Head of caudate nucleus (tissue), 42 donors: ENCODE measurements around the gene FBXO21.

Experiments
- DNase-seq, 42 donors: peaks; one replicate each; pipeline versions ENCODE4 v3.0.0 to v3.0.0-alpha.2; 2020 to 2021; ENCODE audit warnings: mixed read lengths in 7 of 42
- intact Hi-C: fragments of 100-400 bp; cut with DNase I; formaldehyde crosslinking; loops from one replicate; pipeline ENCODE4 v1.15.0; 2022

FBXO21 gene

DNA sequence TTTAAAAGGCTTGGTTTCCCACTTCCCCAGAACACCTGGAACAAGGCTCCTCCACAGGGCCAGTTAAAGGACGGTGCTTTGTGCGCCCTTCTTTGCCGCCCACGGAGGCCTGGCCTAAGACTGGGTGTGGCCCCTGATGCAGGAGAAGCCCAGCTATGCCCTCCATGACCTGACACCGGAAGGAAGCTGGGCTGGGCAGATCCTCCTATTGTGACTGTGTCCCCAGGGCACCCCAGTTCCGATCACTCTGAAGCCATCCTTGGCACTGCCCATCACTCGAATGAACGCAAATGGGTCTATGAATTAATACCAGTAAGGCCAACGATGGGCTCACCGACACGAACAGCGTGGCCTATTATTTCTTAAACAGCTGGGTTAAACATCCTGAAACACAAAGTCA is 42.6 kb downstream of the FBXO21 start:
- peak in 1 of 42 donors; percentile 11 for DNase-seq
- intact Hi-C loops: no loop called here

DNA sequence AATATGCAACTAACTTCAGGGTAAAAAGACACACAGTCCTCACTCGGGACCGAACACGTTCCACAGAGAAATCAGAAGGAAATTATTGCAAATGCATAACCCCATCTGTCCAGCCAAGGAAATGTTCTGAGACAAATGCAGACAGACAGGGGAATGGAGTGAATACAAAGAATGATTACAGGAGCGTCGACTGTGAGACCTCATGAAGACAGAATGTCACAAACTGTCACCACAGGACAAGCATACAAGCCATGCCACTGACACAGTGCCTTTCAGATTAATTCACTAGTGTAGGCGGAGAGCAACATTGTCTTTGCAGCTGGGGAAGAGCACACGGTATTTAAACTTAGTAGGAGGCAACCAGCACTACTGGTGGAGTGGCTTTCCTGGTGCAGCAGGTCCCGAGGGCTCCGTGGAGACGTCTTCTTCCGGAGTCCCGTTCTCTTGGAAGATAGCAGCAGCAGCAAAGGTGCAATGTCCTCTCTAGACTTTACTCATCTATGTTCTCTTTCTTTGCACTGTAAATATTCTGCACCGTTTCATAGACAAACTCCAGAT is 44.6 kb downstream of the FBXO21 start:
- peak in 12 of 42 donors; percentile 17 to 60 (median 38) for DNase-seq
- intact Hi-C loops: no loop called here

DNA sequence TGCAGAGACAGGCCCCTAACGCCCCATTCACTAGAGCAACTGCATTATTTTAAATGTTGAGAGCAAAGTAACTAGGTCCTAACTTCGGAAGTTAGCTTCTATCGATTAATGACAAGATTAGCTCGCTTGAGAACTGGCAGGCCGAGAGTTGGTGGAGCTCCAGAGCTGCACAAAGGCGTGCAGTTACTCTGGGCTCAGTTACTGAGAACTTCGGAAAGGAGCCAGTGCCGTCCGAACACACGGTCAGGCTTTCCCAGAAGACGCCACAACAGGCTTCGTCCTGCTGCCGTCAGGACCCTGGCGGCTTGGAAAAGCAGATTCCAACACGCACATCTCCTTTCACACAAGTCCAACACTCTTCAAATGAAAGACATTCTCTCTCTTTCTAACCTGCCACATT is 45.7 kb downstream of the FBXO21 start:
- DNase-seq: peak in 35 of 42 donors; percentile 26 to 82 (median 54)
- intact Hi-C loops: no loop called here

DNA sequence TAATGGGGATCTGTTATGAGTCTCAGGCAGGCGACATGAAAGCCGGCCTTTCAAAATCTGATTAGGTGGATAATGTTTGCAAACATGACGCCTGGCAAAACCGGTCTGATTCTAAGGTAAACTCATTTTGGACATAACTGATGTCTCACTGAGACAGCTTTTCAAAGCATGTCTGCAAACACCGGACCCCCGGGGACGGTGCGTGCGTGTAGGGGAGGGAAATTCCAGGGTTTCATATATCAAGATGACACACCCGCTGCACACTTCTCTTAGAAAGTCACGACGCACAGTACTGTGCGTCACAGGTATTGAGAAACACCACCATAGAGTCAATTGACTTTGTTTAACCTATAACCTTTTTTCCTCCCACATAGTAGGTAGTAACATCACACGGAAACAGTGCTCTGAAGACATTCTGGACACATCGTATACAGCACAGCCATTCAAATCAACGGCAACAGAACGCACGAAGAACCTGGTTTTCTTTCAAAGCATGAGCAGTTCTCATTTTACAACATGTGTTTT is 47.2 kb downstream of the FBXO21 start:
- no peak for DNase-seq
- intact Hi-C loops: no loop called here

DNA sequence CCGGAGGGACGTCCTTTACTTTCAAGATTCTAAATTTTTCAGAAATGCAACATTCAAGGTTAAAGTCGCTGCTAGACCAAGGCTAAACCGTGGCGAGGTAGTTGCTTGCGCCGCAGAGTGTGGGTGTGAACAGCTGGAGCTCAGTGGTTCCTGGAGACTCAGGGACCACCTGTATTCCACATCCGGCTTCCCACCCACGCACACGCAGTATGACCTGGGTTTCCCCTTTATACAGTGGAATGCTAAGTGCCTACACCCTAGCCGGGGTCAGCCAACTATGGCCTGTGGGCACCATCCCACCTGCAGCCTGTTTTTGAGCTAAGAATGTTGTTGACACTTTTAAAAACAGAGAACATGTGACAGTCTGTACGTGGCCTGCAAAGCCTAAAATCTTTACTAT is 48.2 kb downstream of the FBXO21 start:
- DNase-seq: no peak
- intact Hi-C loops: no loop called here

DNA sequence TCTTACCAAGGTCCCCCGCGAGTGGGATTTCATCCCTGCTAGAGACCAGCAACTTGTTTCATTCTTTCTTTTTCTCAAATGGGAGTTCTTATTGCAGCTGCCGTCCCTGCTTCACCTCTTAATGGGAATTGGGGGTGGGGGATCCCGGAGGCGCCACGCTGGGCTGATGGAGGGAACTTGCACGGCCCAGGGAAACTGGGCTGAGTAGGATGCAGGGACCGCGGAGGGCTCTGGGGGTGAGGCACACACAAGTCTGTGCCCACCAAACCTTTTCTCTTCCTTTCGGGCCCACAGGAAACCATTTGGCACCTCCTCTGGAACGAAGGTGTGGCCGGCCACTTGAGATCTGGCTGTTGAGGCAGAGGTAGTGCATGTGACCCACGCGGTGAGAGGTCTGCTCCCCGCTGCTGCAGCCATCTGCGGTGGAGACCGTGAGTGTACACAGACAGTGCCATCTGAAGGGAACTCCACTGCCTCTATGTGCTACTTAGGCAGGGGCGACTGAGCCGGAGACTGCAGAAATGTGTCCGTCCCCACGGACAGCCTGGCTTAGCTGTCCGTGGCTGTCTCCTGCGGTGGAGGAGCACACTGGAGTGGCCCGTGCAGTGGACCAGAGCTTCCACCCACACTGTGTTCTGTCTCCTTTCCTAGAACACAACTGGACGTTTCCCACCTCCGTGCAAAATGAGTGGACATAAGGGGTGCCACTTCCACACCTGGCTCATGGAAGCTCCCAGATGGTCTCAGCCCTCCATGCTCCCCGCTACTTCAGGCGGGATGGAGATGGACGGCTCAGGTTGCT is 49.0 kb downstream of the FBXO21 start:
- no peak for DNase-seq
- intact Hi-C loops: no loop called here

DNA sequence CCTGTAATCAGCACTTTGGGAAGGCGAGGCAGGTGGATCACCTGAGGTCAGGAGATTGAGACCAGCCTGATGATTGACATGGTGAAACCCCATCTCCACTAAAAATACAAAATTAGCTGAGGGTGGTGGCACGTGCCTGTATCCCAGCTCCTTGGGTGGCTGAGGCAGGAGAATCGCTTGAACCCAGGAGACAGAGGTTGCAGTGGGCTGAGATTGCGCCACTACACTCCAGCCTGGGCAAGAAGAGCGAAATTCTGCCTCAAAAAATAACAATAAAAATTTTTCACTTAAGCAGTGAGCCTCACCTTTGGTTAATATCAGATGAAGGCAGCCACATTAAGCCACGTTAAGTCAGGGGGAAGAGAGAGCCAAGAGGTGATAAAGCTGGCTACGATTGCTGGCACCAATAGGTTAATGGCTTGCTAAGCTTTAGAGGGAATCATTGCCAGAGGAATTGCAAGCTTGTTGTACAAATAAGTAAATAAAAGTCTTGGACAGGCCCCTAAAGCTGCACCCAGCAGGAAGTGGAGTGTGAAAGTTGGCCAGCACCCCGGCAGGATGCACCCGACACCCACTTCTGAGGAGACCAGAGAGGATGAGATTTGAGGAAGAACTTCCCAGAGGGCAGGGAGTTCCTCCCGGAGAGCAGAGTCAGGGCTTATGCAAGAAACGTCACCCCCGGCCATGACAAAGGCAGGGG is 49.7 kb downstream of the FBXO21 start:
- intact Hi-C loops: no loop called here

DNA sequence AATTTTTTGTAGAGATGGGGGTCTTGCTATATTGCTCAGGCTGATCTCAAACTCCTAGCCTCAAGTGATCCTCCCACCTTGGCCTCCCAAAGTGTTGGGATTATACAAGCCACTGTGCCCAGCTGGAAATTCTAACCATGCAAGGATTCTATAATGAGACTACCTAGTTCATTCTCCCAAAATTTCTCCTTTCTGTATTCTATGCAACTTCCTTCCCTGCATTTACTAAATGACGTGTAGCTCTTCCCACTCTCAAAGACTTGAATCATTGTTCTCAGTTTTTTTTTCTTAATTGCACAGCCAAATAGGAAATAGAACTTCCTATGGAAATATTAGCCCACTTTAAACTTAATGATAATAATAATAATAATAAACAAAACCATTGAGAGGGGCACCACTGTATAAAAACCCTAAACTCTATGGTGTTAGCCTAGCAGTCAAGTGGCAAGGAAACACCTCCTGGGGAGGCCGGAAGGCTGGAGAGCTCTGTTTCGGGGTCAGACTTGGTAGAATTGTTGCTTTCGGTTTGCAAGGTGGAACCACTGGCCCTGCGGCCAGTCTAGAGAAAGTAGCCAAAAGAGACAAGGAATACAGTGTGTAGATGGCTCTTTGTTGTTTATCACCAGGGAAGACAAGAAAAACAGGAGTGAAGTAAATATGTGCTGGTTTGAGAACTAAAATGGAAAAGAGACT is 51.1 kb downstream of the FBXO21 start:
- intact Hi-C loops: no loop called here
- DNase-seq: no peak

More for the DNA sequence above, 49.7 kb downstream of the FBXO21 start:
- no peak for DNase-seq

DNA sequence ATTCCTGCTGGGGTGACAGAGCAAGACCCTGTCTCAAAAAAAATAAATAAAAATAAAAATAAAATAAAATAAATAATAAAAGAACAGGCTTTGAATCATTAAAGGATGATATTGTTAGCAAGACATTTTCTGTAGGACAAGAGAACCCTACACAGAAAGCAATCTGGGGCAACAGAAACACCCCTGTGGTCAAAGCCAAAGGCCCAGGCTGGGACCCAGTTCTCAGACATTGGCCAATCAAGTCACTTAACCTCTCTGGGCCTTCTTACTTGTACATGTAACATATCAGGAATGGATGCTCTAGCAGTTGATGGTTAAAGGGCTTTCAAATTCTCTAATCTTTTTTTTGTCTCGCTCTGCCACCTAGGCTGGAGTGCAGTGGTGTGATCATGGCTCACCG is 55.5 kb downstream of the FBXO21 start:
- no peak for DNase-seq
- intact Hi-C loops: no loop called here

DNA sequence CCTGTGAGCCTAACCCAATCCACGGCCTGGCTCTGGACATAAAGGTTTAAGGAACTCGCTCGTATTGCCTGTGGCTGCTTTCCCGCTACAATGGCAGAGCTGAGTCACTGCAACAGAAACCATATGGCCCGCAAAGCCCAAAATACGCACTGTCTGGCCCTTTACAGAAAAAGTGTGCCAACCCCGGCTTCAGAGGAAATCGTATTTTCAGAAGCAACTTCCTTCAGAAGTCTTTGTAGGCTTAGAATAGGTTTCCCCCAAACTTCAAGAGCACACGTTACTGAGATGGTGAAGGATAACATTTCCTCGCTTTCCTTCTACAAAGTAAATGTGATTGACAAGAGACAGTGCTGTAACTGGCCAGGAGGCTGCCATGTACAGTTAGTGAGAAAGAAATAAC is 56.2 kb downstream of the FBXO21 start:
- intact Hi-C loops: no loop called here
- DNase-seq: no peak

DNA sequence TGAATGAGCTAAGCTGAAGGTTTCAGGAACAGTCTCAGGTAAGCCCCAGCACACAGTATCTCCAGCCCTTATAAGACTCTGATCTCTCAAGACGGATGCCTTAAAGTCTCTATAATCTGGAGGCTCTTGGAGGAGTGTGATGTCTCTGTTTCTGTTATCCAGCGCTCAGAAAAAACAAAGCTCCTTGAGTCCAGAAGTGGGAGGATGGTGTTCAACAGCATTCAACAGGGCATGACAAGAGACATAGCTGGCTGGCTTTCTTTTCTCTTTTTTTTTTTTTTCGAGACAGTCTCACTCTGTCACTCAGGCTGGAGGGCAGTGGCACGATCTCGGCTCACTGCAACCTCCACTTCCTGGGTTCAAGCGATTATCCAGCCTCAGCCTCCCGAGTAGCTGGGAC is 59.5 kb downstream of the FBXO21 start:
- DNase-seq: no peak

DNA sequence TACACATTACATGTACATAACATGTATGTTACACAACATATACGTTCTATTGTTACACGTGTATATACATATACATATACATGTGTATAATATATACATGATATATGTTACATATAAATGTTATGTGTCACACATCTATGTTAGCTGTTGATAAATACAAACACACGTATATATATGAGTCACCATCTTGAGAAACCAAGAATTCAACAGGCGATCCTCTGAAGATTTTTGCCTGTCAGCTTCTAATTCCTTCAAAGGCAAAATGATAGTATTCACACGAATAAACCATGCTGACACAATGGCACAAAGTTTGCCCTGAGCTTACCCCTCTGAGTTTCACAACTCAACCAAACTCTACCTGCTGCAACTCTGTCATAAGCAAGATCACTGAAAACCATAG is 60.9 kb downstream of the FBXO21 start:
- DNase-seq: no peak
- intact Hi-C loops: no loop called here

More for the DNA sequence above, 59.5 kb downstream of the FBXO21 start:
- intact Hi-C loops: no loop called here

DNA sequence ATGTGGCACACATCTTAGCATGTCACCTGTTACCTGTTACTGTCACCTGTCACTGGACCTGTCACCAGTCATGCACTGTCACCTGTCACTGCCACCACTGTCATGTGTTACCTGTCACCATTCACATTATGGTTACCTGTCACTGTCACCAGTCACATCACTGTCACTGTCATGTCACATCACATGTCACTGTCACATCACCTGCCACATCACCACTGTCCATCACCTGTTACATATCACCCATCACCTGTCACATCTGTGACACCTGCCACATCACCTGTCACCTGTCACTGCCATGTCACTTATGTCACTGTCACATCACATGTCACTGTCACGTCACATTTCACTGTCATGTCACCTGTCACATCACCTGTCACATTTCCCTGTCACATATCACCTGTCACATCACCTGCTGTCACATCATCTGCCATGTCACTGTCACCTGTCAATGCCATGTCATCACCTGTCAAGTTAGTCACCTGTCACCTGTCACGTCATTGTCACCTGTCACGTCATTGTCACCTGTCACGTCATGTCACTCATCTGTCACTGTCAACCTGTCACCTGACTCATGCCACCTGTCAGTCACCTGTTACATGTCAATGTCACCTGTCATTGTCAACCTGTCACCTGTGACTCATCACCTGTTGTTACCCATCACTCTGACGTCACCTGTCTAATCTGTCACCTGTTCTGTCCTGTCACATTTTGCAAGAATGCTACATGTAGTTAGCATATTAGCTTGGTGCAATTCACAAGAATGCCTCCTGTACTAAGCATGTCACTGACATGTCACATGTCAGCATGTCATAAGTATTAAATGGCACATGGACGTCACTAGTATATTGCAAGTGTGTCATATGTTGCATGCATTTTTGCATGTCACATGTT is 62.1 kb downstream of the FBXO21 start:
- intact Hi-C loops: no loop called here

DNA sequence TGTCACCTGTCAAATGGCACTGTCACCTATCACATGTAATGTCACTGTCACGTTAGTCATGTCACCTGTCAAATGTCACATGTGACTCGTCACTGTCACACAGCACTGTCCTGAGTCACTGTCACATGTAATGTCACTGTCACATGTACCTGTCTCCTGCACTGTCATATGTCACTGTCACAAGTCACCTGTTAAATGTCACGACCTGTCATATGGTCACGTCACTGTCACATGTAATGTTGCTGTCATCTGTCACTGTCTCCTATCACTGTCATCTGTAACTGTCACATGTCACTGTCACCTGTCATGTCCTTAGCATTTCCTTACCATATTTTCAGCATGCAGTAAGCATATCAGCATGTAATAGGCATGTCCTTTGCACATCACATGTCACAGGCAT is 63.9 kb downstream of the FBXO21 start:
- intact Hi-C loops: no loop called here

More for the DNA sequence above, 62.1 kb downstream of the FBXO21 start:
- no peak for DNase-seq

DNA sequence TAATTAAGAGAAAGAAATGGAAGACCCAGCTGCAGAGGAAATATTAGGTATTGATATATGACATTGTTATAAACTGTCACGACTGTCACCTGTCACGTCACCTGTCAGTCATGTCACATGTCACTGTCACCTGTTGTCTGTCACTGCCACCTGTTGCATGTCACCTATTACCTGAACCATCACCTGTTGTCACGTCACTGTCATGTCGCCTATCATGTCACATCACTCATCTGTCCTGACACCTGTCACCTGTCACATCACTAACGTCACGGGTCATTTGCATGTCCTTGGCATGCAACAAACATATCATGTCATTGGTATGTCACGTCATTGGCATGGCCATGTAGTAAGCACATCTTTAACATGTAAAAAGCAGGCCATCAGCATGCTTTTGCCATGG is 64.5 kb downstream of the FBXO21 start:
- intact Hi-C loops: no loop called here
- no peak for DNase-seq

More for the DNA sequence above, 63.9 kb downstream of the FBXO21 start:
- DNase-seq: no peak

DNA sequence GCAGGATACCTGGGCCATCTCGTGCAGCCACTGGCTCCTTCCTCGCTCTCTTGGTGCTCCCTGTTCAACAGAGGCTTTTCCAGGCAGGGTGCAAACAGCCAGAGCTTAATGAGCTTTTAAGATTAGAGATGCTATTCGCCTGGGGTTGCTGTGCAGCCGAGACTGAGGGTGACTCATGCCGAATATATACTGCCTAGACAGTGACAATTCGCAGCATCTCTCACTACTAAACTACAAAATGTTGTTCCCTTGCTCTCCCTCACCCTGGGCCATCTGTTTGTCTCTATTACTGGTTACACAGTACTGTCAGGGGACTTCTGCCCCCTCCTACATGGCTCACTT is 65.0 kb downstream of the FBXO21 start:
- intact Hi-C loops: no loop called here
- DNase-seq: peak in 31 of 42 donors; percentile 12 to 78 (median 44)

DNA sequence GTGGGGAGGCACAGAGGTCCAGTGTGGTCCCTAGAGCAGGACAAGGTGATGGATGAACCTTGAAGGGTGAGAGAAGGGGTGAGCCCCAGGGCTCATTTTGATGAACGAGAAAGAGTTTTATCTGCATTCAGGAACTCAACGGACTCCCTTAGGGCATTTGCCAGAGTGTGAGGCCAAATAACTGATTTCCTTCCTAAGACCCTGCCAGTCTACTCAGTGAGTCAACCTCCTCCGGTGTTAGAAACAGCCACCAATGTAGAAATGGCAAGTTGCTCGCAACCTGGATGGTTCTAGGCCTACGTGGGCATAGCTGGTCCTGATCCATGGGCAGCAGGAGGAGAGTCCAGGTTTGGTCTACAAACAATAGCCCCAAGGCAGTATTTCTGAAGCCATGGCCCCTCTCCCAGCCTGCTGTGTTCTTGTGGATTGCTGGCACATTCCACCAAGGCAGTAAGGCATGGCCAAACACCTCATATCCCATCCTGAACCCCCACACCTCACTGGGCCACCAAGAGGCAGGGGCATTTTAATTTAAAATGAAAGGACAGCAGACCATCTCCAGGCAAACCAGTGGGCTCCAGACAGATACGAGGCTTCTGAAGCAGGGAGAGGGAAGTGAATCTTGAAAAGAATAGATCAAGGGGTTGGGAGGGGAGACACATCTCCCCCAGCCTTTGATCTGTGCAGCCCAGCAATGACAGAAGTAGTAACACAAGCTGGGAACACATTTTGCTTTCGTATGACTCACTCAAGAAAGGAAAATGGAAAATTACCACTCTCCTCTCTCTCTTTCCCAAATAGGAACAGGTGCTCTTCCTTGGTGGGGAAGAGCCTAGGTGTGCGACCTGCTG is 65.6 kb downstream of the FBXO21 start:
- intact Hi-C loops: no loop called here
- no peak for DNase-seq

DNA sequence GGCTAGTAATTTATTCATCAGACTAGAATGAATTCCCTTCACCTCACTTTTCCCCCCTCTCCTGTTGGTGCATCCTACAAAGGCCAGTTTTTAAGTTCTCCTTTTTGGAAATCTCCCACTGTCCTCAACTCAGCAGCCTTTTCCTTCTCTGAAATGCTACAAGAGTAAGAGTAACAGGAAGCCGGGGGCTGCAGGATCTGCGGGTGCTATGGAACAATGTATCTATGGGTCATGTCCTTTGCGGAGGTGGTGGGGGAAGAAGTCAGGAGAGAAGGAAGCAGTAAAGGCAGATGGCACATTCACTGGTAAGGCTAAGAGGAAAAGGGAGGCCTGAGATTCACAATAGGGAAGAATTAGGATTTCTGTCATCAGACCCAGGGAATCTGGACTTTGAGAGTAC is 68.8 kb downstream of the FBXO21 start:
- DNase-seq: peak in 30 of 42 donors; percentile 27 to 88 (median 57)
- intact Hi-C loops: no loop called here
